Effector CD8-positive, alpha-beta T cell (primary cell): Measurements from ENCODE around the gene DDX51.

Experiments used
- DNase-seq: peaks from one replicate; lab custom pipeline; 2025; lab: John Stamatoyannopoulos, UW
- total RNA-seq, 4 experiments: gene quantifications; one replicate each; lab custom pipeline; 2026; lab: John Stamatoyannopoulos, UW

The DDX51 gene, protein sequence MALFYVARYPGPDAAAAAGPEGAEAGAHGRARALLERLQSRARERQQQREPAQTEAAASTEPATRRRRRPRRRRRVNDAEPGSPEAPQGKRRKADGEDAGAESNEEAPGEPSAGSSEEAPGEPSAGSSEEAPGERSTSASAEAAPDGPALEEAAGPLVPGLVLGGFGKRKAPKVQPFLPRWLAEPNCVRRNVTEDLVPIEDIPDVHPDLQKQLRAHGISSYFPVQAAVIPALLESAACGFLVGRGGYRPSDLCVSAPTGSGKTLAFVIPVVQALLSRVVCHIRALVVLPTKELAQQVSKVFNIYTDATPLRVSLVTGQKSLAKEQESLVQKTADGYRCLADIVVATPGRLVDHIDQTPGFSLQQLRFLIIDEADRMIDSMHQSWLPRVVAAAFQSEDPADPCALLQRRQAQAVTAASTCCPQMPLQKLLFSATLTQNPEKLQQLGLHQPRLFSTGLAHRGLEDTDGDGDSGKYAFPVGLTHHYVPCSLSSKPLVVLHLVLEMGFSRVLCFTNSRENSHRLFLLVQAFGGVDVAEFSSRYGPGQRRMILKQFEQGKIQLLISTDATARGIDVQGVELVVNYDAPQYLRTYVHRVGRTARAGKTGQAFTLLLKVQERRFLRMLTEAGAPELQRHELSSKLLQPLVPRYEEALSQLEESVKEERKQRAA
- total RNA-seq, result 67.5 to 78.6 (median 71.9) reads per million in 4 experiments

DNA sequence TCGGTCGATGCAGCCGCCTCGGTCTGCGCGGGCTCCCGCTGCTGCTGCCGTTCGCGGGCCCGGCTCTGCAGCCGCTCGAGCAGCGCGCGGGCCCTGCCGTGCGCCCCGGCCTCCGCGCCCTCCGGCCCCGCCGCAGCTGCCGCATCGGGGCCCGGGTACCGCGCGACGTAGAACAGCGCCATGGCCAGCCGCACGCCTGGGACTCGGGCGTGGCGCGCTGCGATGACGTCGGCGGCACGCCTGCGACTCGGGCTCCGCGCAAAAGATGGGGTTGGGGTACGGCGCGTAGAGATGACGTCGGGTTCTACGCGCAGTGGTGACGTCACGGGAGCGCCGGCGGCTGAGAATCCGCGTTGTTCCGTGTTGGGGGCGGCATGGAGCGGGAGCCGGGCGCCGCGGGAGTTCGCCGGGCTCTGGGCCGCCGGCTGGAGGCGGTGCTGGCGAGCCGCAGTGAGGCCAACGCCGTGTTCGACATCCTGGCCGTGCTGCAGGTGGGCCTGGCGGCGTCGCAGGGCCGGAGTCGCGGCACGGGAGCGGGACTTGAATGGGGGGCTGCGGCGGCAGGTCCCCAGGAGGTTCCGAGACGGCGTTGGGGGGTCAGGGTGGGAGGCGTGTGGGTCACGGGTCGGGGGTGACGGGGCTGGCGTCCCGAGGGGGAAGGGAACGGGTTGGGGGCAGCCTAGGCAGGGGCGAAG lies at the start of gene DDX51, which contains the start of gene NOC4L:
Gene DDX51 (minus strand): TSS at position 205 of the 695 bp plus-strand sequence. CDS start 23 bp downstream, at position 182.
Gene NOC4L (plus strand): TSS at position 343 of the 695 bp plus-strand sequence. CDS start 32 bp downstream, at position 375.
- peak; percentile 94 for DNase-seq

DNA sequence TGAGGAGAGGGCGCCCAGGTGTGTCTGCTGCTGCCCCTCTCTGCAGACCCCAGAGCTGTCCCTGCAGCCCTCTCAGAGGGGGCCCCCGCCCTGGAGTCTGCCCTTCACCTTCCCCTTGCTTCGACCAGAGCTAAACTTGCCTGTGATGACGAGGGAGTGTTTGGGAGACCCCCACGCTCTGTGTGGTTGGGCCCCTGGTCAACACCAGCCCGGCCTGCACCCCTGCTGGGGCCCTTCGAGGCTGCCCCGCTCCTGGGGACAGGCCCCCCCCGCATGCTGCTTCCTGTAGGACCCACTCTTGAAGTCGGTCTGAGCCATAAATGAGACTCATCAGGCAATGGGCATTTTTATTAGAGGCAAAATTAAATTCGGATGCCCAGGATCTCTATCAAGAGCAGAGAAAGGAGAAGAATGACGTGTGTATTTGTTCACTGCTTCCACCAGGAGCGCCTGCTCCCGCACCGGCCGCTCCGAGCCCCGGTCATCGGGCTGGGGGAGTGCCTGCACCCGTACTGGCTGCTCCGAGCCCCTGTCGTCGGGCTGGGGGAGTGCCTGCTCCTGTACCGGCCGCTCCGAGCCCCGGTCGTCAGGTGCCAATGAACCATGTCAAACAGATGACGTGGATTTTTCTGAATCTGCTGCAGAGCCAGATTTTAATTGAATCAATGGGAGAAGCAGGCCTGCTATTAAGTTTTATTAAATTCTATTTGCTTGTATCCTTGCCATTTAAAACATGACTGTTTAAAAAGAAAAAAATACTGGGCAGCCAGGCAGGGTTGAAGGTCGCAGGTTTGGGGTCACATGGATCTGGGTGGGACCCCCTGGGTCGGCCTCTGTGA lies 47.8 kb upstream of the DDX51 start:
- DNase-seq, result no peak

DNA sequence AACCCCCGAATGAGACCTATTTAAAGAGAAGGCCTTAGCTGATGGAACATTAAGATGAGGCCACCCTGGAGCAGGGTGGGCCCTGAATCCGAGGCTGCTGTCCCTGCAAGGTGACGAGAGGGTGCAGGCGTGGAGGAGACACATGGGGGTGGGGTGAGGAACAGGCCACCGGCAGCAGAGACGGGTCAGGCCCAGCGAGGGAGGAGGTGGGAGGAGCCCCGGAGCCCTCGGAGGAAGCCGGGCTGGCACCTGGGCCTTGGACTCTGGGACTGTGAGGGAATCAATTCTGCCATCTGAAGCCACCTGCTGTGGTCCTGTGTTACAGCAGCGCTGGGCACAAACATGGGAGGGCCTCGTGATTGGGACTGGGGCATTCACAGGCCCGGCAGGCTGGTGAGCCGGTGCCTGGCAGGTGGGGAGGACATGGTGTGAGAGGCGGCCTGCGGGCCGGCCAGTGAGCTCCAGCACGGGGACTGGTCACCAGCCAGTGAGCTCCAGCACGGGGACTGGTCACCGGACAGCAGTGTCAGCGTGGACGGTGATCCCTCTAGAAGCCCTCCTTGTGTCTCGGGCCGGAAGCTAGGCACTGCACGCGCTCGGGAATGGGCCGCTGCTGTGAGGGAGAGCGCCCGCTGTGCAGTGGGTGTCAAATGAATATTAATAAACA lies 46.8 kb upstream of the DDX51 start:
- DNase-seq, result no peak

DNA sequence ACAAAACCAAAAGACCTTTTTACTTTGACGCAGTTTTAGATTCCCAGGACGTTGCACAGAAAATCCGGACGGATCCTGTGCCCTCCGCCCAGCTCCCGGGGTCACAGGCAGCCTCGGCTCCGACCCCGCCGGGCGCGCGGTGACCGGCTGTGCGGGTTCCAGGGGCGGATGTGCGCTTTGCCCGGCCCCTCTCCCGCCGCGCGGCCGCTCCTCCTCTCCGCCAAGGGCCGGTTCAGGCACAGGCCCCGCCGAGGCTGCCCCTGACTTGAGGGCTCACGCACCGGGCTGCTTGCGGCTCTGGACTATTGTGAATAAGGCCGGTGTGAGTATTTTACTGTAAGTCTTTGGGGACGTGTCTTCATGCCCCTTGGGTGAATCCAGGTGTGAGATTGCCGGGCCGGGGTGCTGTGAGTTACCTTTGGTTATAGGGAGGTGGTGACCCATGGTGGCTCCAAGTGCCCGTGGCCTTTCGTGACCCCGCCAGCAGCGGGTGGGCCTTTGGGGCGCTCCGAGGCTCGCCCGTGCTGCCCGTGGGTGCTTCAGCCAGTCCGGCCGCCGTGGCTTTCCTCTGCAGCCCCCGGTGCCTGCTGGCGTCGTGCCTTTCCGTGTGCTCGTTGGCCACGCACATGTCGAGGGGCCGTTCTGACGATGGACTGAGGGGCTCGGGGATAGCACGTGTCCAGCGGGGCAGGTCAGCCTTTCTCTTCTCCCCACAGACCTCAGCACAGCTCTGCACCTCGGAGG lies 46.1 kb upstream of the DDX51 start:
- no peak for DNase-seq

DNA sequence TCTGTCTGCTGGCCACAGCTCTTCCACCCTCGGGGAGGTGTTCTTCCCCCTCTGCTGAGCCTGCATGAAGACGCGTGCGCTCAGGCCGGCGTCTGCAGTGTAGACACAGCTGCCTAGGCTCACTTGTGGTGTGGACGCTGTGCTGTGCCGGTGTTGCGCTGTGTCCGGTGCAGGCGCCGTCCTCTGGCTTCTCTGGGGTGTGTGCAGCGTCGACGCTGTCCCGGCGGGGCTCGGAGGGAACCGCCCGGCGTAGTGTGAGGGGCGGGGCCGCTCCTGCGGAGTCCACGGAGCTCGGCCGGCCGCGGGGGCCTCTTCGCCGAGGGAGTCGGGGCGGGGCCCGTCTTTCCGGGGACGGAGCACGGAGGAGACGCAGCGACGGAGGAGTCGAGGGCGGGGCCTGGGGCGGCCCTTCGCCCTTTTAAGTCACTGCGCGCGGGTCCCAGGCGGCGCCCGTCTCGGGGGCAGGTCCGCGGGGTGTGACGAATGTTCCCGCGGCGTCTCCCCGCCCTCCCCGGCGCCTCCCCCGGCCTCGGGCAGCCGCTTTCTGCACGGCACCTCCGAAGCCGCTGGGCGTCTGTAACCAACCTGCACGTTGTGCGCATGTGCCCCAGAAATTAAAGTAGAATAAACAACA lies 45.4 kb upstream of the DDX51 start:
- peak; percentile 88 for DNase-seq

DNA sequence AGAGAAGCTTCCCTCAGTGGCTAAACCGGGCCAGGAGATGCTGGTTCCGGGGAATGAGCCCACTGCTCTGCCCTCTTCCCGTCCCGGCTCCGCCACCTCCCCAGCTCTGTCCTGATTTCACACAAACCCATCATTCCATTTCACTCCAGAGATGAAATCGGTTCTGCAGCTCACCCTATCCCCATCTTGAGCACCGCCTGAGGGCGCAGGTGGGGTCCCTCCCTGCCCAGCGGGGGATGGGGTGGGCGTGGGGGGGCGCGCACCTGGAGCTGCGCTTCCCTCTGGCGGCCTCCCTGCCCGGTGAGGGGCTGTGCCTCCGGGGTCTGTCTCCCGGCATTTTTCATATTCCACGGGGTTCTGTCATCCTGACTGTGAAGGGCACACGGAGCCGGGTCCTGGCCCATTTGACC lies 44.8 kb upstream of the DDX51 start:
- no peak for DNase-seq

DNA sequence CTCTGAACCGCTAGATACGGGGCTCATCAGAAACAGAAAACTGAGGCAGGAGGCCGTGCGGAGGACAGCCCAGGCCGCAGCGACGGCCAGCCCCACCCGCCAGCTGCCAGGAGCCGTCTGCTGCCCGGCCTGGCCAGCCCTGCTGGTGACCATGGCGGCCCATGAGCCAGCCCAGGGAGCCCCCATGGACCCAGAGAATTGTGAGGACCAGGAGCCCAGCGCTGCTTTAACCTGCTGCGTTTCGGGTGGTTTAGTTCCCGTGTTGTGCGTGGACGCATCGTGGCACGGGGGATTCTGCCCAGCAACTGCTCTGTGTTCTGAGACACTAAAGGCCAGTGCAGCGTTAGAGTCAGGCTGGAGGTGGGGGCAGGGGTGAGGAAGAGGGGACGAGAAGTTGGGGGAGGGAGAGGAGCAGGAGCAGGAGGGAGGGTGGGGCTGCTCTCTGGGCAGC lies 44.4 kb upstream of the DDX51 start:
- DNase-seq, result no peak

DNA sequence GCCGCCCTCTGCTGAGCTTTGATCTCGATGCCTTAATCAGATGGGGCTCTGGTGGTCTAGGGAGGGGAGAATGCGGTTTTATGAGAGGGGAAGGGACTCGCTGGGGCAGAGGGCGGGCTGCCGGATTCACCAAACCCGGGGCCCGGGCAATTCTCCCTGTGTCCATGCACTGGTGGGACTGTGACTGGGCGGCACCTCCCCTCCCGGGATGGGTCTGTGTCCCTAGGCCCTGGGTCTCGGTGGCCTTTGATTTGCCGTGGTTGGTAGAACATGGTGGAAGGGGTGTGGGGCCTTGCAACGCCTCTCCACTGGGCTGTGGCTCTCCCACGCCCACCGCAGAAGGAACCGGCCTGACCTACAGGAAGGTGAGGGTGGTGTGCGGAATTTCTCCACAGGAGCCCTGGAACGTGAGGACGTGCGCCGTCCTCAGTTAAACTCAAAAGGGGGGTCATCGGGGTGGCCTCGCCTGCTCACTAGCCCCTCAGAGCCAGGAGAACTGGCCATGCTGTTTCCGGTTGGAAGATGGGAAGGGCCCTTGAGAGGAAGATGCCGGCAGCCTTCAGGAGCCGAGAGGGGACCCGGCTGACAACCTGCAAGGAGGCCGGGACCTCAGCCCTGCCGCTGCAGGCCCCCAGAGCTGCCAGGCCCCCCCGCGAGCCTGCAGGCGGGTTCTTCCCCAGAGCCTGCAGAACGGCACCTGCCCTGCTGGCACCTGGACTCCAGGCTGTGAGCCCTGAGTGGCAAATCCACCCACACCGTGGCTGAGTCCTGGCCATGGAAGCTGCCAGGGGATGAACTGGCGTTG lies 43.7 kb upstream of the DDX51 start:
- DNase-seq, result no peak

DNA sequence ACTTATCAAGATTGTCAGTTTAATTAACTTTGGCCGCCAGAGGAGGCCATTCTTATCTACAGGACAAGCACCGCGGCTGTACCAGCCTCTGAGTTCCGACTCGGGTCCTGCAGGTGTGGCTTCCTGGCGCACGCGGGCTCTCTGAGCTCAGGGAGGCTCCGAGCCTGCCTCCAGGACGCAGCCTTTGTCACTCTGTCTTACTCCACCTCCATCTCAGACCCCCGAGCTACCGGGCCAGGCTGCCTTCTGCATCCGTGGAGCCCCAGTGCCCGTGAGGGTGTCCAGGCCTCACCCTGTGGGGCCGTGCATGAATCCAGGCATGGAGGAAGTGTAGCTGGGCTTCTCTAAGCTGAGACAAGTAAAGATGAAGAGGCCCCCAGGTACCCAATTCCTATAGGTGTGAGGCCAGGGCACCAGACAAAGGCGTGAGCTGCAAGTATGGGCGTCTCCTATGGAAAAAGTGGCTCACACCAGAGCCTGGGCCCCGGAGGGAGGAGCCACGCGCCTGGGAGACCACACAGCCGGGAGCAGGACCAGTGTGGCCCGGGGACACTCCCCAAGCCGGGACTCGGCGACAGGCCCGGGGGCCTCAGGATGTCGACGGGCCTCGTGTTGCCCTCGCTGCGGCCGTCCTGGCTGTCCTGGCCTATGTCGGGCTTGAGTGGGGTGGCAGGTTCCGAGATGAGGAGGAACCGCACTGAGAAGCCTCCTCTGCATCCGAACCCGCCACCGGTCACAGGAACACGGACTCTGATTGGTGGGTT lies 42.9 kb upstream of the DDX51 start:
- DNase-seq, result no peak

DNA sequence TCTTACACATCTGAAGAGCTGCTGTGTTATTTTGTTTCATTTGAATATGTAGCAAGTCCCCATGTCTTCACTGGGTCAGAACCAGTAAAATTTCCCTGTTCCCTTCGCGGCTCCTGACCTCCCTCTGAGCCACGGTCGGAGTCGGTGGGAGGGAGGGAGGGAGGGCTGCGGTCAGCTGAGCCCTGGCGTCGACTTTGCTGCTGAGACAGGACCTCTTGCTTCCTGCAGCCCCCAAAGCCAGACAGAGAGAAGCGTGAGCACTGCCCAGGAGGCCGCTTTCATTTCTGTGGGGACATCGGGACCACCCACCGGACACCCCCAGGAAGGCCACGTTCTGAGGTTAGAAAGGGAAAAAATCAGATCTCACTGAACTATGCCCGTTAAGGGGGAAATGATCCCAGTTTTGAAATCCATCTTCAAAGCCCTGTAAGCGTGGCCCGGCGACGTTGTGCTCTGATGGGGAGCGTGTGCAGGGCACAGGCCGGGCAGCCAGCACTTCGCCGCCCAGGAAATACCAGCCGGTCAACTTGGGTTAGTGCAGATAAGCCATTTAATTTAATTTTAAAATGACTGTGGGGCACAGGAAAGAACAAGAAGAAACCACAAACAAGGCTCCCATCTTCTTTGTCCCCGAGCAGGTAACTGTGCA lies 42.2 kb upstream of the DDX51 start:
- DNase-seq, result no peak

DNA sequence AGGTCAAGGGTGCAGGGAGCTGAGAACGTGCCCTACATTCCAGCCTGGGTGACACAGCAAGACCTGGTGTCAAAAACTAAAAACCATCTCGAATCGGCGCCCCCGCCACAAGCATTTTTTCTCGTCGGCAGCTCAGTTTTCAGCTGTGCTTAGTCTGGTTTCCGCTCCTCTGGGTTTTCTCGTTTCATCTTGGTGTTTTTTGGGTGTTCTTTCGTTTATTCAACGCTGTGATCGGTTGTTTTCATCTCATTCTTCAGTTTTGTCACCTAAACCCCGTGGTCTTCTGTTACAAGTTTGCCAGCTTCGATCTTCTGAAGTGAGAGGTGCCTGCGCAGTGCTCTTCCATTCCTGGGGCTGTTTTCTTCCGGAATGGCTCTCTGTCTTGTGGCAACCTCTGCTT lies 41.6 kb upstream of the DDX51 start:
- no peak for DNase-seq

DNA sequence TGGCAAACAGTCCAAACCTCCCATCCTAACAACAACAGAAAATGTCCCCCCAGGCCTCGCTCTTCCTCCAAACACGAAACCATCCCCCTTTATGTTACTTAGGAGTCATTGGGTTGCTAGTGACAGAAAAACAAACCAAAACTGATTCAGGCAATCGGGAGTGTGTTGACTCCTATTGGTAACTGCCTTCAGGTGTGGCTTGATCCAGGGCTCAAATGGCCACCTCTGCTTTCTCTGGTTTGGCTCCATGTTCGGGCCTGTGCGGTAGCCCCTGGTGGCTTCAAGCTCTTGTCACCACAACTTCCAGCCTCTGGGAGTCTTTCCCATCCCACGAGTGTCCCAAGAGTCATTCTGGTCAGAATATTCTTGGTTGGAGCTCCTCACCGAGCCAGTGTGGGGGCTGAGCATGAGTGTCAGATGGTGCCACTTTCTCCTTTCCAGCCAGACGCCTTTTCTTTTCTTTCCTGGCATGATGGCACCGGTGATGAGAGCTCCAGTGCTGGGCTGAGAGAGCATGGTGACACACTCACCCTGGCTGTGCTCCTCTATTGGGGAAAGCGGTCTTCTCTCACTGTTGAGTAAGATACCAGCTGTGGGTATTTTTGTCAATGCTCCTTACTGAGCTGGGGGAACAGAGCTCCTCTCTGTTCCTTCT lies 38.7 kb upstream of the DDX51 start:
- no peak for DNase-seq

DNA sequence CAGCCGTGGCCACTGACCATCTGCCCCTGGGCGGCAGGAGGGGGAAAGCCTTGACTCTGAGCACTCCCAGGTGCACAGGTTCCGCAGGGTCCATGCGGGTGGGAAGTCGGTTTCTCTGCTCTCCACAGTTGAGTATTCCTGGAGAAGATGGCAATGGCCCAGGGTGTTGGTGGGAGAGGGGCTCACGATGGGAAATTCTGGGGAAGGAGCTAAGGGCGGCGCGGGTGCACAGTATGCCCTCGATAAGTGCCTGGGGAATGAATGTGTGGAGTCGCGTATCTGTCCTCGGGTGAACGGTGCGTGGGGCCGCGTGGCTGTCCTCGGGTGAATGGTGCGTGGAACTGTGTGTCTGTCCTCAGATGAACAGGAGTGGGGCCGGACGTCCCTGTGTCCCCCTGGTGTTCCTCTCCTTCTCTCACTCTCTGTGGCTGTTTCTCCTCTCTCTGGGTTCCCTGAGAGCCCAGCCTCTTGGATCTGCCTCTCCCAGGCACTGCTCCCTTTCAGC lies 38.1 kb upstream of the DDX51 start:
- DNase-seq, result no peak

DNA sequence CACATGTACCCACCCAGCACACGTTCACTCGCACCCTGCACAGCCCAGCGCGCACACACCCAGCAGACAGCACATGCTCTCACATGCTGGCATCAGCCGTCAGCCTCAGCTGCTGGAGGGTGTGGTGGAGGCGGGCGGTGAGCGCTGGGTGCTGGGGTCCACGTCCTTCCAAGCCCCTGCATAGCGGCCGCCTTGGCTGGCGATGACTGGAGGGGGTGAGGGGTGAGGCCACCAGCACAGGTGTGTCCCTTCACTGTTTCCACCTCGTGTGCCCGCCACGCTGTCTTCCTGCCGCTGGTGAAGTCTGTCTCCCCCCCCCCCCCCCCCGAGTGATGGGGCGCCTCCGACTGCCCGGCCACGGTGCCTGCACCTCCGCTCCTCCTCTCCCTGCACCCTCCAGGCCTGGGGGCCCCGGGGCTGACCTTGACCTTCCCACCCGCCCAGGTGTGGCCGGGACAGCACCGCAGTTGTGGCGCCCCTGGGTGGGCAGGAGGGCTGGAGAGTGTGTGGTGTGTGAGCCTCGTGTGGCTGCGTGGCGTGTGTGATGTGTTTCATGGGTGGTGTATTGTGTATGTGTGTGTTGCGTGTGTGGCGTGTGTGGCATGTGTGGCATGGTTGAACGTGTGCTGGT lies 37.6 kb upstream of the DDX51 start:
- DNase-seq, result no peak

DNA sequence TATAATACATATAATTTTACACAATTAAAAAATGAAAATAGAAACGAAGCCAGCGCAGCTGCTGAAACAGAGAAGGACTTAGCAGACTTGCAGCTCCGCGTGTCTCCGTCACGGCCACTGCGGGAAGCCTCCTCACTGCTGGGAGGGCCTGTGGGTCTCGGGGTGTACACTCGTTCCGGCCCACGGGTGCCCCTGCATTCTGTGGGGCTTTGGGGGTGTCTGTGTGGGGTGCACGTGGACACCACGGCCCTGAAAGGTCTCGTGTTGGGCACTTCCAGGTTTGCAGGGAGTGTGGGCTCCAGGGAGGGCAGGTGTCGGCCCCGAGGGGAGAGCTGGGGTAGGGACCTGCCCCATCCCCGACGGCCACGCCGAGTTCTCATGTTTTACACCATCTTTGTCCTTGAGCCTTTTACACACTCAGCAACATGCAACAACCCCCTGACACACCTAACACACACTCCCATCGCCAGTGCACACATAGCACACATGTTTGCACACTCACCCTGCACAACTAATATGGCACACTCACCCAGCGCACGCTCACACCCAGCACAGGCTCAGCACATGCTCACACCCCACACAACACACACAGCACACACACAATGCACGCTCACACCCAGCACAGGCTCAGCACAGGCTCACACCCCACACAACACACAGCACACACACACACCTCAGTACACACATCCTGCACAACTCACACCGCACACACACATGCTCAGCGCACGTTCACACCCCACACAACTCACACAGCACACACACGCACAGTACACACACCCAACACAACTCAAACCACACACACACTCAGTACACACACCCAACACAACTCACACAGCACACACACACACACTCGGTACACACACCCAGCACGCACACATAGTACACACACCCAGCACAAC lies 36.8 kb upstream of the DDX51 start:
- DNase-seq, result no peak
